GM19397 (cell line): ENCODE data around the gene OVOL2.

Source experiments
- ATAC-seq: cut with Tn5 transposase; IDR thresholded peaks from one replicate; pipeline ENCODE4 v1.9.1; 2021; ENCODE audit warnings: mild to moderate bottlenecking, moderate library complexity; ENCODE audit not compliant: unreplicated experiment

OVOL2 gene

DNA sequence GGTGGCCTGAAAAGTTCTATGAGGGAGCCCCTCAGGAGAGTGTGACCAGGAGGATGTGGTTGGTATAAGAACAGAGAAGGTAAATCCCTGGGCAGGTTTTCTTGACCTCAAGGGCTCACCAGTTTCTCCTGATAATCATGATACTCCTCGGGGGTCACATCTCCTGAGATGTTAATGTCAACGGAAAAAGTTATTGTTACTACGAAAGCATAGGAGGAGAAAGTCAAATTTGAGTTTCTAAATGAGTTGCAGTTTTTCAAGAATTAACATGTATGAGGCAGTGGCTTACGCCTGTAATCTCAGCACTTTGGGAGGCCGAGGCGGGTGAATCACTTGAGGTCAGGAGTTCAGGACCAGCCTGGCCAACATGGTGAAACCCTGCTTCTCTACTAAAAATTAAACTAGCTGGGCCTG is 65.5 kb downstream of the OVOL2 start:
- ATAC-seq, result no peak

DNA sequence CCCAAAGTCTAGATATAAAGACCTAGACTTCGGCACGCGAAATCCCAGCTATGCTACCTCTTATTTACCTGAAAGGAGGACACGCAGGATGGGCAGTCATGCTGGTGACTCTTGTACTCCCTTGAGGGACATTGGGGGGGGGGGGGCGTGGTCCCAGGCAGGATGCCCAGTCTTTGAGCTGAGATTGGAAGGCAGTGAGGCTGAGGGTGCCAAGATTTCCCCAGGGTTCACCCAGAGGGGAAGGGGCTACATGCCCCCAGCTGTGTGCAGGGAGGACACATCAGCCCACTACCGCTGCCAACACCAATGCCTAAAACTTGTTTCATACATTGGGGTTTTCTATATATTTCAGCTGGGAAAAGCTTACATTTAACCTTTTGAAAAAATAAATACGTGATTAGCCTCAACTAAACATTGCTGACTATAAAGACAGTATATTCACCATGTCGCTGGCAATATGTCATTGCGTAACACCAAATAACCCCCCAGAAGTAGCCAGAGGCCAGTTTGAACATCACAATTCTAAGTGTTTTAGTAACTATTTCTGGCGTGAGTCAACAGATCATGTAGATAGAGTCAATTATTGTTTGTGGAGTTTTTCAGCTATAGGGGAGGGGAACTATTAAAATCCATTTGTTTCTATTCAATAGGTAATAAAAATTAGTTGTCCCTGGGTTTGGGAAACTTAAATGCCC is 67.3 kb downstream of the OVOL2 start:
- no peak for ATAC-seq

DNA sequence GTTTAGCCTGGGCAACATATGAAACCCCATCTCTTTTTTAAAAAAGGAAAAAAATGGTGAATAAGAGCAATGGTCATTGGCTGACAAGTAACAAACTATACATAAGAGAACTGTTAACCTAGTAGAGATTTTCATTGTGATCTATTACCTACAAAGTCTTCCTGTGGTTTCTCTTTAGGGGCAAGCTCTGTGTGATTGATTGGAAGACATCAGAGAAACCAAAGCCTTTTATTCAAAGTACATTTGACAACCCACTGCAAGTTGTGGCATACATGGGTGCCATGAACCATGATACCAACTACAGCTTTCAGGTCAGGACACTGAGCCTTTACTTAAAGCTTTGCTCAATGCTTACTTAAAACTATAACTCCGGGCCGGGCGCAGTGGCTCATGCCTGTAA is 69.7 kb downstream of the OVOL2 start:
- ATAC-seq, result no peak

DNA sequence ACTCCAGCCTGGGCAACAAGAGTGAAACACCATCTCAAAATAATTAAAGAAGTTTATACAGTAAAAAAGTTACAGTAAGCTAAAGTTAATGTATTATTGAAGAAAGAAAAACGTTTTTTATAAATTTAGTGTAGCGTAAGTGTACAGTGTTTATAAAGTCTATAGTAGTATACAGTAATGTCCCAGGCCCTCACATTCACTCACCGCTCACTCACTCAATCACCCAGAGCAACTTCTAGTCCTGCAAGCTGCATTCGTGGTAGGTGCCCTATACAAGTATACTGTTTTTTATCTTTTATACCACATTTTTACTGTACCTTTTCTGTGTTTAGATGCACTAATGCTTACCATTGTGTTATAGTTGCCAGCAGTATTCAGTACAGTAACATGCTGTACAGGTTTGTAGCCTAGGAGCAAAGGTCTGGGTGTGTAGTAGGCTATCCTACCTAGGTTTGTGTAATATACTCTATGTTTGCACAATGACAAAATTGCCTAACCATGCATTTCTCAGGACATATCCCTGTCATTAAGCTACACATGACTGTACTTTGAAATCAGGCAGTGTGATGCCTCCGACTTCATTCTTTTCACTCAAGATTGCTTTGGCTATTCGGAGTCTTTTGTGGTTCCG is 72.2 kb downstream of the OVOL2 start:
- ATAC-seq, result no peak

GRCh38 chr20:17976305-17976704 is 81.4 kb downstream of the OVOL2 start:
- no peak for ATAC-seq
